Left kidney (tissue), 8 donors: ENCODE data around the gene TMEM135. TPM values are rescaled to one million over a fixed set of nuclear protein-coding genes. Genes with fewer than 3 reads are reported as not detected.
"Not testable (repeated sequence)": the region's sequence is repeated elsewhere in the genome, so short reads cannot be mapped to it uniquely, and the experiment has no call there.

Experiments
- DNase-seq: peaks from one replicate; pipeline ENCODE4 v3.0.0-alpha.2; 2013
- long read RNA-seq, 8 donors: transcript quantifications; one replicate each; lab custom pipeline, GENCODE V29; 2026
- polyA plus RNA-seq: library from polyadenylated mRNA; unstranded; fragments of 120-200 nt; gene quantifications from one replicate; pipeline ENCODE4 v1.2.1, GENCODE V29; 2013; ENCODE audit not compliant: insufficient read length

TMEM135 gene
- polyA plus RNA-seq = 42.2 TPM
- long read RNA-seq, donor 1, partial matches to known transcripts = 0 of 5 reads
- long read RNA-seq, donor 1, other reads (novel, unspliced or antisense) = 0 of 5 reads
- long read RNA-seq, donor 2, transcript TMEM135-201 (15 exons, 2,433 nt) = major isoform, 5 of 6 reads
- long read RNA-seq, donor 2, partial matches to known transcripts = 0 of 6 reads
- long read RNA-seq, donor 2, other reads (novel, unspliced or antisense) = 0 of 6 reads
- long read RNA-seq, donor 3, partial matches to known transcripts = 0 of 2 reads
- long read RNA-seq, donor 3, other reads (novel, unspliced or antisense) = 0 of 2 reads
- long read RNA-seq, donor 4 = 0 reads
- long read RNA-seq, donor 5, partial matches to known transcripts = 0 of 3 reads
- long read RNA-seq, donor 5, other reads (novel, unspliced or antisense) = 0 of 3 reads
- long read RNA-seq, donor 6, partial matches to known transcripts = 0 of 1 reads
- long read RNA-seq, donor 6, other reads (novel, unspliced or antisense) = 0 of 1 reads
- long read RNA-seq, donor 7, partial matches to known transcripts = 0 of 2 reads
- long read RNA-seq, donor 7, other reads (novel, unspliced or antisense) = 0 of 2 reads
- long read RNA-seq, donor 8, partial matches to known transcripts = 0 of 2 reads
- long read RNA-seq, donor 8, other reads (novel, unspliced or antisense) = 0 of 2 reads

- peak; percentile 90 for DNase-seq
Observed at GRCh38 chr11:87037450-87038234, at the start of gene TMEM135. Gene TMEM135 (plus strand): TSS chr11:87037934. CDS start chr11:87038046, 112 bp downstream.

DNA sequence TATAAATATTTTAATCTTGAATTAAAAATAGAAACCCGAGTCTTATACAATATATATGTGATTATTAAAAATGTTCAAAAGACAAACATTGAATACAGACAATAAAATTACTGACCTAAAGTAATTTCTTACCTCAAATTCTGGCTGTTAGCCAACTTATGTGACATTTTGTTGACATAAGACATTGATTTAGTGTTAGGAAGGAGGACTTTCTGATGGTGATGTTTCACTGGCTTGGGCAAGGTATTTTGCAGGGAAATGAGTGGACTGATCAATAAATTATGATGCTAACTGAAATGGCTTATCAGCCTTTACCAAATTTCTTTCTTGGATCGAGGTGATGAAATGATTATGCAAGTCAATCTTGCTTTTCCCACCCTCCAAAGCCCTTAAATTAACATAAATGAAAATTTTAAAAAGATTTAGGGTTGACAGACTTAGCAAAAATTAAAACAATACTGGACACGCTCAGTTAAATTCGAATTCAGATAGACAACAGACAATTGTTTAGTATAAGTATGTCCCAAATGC lies 49.3 kb upstream of the TMEM135 start:
- DNase-seq = no peak

DNA sequence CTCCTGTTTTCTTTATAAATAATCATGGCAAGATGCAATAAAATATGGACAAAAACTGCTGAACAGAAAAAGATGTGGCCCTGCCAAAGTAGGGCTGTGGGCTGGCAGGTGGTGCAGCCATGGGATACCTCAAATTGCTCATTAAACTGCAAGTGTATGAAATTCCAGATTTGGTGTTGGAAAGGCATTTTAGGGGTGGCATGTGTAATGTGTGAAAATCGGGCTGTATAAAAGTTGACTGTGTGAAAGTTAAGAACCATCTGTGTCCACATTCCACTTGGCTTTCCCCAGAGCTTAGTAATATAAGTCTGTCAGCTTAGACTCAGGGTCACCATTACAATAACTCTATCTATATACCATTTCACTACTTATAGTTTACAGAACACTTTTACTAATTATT lies 47.7 kb upstream of the TMEM135 start:
- no peak for DNase-seq

DNA sequence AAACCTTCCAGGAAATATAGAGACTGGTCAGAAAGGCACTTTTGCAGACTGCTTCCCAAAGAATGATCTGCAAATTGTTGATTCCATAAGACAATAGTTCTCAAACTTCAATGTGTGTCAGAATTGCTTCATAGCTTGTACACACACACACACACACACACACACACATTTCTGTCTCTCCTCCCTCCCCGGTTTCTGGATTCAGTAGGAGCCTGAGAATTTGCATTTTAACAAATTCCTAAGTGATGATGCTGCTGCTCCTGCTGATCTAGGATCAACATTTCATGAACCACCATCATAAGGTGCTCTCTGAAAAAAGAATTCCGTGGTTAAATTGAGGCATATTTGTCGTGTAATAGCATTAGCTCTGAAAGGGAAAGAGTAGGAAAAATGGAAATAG lies 47.2 kb upstream of the TMEM135 start:
- DNase-seq = no peak

- no peak for DNase-seq
Observed at GRCh38 chr11:86991341-86991740, 46.4 kb upstream of the TMEM135 start.

GRCh38 chr11:86992340-86992739 lies 45.4 kb upstream of the TMEM135 start:
- not testable (repeated sequence) for DNase-seq

DNA sequence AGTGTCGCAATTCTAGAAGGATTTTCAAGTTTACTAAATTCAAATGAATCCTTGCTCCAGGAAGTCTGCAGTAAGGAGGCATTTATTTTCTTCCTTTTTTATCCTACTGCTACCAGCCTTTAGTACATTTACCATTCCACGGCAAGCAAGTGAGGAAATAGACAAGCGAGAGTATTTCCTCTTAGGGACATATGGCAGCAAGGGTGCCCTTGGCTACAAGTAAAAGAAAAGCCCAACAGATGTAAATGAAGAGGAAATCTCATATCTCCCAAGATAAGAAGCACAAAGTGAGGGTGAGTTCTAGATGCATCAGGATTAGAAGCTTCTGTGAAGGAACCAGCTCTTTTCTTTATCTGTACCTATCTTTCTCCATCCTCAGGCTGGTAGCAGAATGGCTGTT lies 44.7 kb upstream of the TMEM135 start:
- DNase-seq = no peak

- DNase-seq = no peak
Observed at GRCh38 chr11:86996953-86997570, 40.7 kb upstream of the TMEM135 start.

- no peak for DNase-seq
Observed at GRCh38 chr11:86999388-86999787, 38.3 kb upstream of the TMEM135 start.

GRCh38 chr11:86999859-87000753 lies 37.6 kb upstream of the TMEM135 start:
- no peak for DNase-seq

DNA sequence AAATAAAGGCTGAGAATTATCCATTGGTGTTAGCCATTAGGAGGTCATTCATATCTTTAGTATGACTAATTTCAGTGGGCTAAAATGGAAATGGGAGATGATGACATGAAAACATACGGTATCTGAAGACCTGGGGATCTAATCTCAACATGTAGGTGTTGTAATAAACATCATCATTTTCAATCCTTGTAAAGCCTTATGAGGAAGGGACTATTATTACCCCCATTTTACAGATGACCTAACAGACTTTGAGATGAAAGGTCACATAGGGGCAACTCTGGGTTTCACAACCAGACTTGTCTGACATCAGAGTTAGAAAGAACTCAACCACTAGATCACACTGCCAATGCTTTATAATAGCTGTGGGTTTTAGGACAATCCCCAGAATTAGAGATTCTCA lies 34.8 kb upstream of the TMEM135 start:
- DNase-seq = no peak

DNA sequence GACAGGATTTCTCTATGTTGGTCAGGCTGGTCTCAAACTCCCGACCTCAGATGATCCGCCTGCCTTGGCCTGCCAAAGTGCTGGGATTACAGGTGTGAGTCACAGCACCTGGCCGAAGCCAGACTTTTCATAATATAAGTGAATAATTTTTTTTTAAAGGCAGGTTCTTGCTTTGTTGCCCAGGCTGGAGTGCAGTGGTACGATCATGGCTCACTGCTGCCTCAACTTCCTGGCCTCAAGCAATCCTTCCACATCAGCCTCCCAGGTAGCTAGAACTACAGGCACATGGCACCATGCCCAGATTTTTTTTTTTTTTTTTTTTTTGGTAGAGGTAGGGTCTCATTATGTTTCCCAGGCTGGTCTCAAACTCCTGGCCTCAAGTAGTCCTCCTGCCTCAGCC lies 33.5 kb upstream of the TMEM135 start:
- DNase-seq = not testable (repeated sequence)

DNA sequence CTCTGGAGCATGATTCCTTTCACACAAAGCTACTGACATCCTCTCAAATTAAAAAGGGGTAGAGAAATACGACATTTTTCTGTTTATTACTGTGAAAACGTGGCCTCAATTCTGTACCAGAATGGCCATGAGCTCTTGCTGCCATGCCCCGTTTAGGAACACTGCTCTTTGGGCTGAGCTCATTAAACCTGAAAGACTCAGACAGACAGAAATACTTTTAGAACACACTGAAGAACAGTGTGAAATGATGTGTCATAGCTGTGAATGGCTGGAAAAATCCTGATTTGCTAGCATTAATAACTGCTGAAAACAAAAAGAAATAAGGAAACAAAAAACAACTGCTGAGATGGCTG lies 32.2 kb upstream of the TMEM135 start:
- no peak for DNase-seq

DNA sequence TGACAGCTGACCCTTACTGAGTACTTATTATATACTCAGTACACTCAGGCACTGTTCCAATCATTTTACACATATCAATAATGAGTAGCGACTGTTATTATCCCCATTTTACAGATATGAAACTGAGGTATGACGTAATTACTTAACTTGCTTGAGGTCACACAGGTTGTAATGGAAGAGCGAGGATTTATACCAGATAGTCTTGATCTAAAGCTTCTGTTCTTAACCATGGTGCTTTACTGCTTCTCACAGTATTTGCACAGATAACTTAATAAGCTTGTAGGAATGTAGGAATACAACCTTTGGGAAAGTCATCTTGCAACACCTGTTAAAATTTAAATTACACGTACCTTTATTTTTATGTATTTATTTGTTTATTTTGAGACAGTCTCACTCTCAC lies 31.7 kb upstream of the TMEM135 start:
- DNase-seq = no peak

- no peak for DNase-seq
Observed at GRCh38 chr11:87007963-87008362, 29.8 kb upstream of the TMEM135 start.

GRCh38 chr11:87012089-87012488 lies 25.6 kb upstream of the TMEM135 start:
- DNase-seq = no peak

DNA sequence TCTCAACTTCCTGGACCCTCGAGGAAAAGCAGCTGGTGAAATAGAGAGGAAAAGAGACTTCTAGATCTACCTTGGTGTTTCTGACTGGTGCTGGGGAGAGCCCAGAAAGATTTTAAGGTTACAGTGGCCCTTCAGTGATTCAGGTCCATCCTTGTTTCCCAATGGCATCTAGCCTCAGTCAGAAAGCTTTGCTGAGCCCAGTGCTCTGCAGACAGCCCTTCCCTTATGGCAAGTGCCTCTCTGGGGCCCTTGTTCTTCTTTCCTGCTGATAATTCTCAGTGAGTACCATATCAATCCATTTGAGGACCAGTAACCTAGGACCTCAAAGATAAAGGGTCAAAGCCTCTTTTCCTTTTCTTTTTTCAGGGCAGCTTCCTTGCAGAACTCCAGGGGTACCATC lies 25.1 kb upstream of the TMEM135 start:
- no peak for DNase-seq

GRCh38 chr11:87013912-87014825 lies 23.6 kb upstream of the TMEM135 start:
- no peak for DNase-seq

DNA sequence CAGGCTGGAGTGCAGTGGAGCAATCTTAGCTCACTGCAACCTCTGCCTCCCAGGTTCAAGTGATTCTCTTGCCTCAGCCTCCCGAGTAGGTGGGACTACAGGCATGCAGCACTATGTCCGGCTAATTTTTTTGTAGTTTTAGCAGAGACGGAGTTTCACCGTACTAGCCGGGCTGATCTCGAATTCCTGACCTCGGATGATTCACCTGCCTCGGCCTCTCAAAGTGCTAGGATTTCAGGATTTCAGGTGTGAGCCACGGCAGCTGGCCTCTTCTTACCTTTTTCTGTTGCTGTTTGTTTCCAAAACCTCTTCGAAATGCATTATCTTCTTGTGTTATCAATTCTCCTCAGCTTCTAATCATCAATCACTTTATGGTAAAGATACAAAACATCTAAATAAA lies 22.1 kb upstream of the TMEM135 start:
- DNase-seq = no peak
